Measurements from ENCODE around the gene PACSIN3.

GRCh38 chr11:47171061-47171838 is 15.0 kb downstream of the PACSIN3 start:
- TF ChIP-seq, protein P1, sequence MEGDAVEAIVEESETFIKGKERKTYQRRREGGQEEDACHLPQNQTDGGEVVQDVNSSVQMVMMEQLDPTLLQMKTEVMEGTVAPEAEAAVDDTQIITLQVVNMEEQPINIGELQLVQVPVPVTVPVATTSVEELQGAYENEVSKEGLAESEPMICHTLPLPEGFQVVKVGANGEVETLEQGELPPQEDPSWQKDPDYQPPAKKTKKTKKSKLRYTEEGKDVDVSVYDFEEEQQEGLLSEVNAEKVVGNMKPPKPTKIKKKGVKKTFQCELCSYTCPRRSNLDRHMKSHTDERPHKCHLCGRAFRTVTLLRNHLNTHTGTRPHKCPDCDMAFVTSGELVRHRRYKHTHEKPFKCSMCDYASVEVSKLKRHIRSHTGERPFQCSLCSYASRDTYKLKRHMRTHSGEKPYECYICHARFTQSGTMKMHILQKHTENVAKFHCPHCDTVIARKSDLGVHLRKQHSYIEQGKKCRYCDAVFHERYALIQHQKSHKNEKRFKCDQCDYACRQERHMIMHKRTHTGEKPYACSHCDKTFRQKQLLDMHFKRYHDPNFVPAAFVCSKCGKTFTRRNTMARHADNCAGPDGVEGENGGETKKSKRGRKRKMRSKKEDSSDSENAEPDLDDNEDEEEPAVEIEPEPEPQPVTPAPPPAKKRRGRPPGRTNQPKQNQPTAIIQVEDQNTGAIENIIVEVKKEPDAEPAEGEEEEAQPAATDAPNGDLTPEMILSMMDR (conservative IDR thresholded peaks at IDR 0.05) = no peak
- no peak for TF ChIP-seq EZH2 (IDR thresholded peaks at IDR 0.05; ENCODE audit: low read depth)
